Measurements from ENCODE around the gene KRT31.
"Not testable (repeated sequence)": the region's sequence is repeated elsewhere in the genome, so short reads cannot be mapped to it uniquely, and the experiment has no call there.

KRT31 gene

DNA sequence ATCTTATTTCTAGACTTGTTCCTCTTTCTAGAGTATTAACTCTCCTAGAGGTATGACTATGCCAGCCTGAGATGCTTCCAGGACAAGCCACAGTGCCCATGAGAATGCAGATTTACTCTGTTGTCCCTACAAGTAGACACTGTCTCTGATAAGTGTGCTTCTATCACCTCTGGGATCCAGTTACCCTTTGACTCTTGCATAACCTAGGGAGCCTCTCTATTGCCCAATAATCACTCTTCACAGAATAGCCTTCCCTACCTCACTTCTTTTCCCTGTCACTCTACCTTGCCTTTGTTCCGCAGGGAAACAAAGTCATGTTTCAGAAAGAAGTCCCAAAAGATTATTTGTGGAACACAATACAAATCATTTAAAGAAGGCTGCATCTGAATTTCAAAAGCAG lies 13.7 kb downstream of the KRT31 start:
- no peak for DNase-seq

DNA sequence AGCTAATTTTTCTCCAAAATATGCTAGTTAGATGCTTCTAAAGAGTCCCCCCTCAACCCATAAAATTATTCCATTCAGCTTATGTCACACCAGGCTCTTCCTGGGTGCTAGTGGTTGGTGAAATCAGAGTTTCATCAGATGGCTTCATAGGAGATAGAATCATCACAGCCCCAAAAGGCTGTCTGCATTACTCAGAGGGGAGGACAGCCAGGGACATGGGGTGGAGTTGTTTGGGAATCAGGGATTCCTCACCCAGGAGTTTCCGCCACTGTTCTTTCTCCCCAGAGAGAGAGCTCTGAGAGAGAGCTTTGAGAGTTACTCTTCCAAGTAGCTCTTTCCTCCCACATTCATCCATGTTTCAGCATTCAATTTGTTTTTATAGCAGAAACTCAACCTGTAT lies 15.0 kb downstream of the KRT31 start:
- no peak for DNase-seq

DNA sequence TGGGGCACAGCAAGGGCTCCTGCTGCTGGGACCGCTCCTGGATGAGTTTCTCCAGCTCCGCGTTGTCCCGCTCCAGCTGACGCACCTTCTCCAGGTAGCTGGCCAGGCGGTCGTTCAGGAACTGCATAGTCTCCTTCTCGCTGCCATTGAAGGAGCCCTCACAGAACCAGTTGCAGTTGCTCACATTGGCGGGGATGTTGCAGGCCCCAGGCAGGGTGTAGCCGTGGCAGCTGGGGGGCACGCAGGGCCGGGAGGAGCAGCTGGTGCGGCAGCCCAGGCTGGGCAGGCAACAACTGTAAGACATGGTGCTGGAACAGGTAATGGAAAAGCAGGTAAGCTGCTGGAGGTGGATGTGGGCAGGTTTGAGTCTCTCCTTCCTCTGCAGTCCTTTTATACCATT lies 15.5 kb downstream of the KRT31 start, which contains the start of gene KRT34:
KRT34 (minus strand) TSS at position 364 of the 400 bp plus-strand sequence; CDS start at position 304, 60 bp downstream.
- DNase-seq, result not testable (repeated sequence)

DNA sequence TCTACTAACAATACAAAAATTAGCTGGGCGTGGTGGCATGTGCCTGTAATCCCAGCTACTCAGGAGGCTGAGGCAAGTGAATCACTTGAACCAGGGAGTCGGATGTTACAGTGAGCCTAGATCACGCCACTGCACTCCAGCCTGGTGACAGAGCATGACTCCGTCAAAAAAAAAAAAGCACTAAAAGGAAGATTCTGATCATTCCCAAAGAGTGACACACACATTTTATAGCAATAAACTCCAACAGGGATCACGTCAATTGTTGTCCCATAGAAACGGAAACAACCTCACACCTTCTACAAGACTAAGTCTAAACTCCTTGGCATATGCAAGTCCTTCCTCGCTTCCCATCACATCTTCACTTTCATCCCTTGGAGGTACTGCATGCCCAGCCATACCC lies 17.3 kb downstream of the KRT31 start:
- DNase-seq, result not testable (repeated sequence)

DNA sequence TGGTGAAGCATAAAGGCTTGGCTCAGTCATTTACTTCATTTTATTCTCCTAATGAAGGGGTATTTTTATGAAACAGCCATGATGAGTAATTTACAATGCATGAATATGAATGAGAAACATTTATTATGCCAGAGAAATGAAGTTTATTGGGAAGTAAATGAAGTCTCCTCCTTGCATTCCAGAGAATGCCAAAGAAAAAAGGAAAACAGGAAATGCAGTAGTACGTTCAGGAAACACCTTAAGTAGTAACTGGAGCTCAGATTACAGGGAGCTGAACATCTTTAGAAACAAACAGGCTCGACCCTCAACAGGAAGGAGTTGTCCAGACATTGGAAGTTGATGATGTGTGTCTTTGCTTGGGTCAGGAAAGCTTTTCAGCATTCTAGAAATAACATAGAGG lies 19.9 kb downstream of the KRT31 start:
- no peak for DNase-seq

DNA sequence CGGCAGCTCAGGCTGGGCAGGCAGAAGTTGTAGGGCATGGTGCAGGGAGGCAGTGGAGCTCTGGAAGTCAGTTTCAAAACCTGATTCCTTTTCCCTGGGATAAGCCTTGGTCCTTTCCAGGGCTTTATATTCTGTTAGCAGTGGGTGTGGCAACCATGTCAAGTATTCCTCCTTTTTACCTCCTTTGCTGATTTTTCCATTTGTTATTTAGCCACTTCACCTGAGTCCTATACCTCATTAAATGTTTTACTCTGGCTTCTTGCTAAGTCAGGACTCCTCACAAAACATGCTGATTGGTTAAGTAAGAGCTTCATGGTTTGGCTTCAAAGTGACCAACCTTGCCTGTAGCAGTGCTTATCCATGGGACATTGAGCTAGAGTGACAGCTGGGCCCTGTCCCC lies 27.7 kb downstream of the KRT31 start, which contains the start of gene KRT33B:
KRT33B (minus strand) TSS at position 101 of the 400 bp plus-strand sequence; CDS start at position 38, 63 bp downstream.
- DNase-seq, result no peak

DNA sequence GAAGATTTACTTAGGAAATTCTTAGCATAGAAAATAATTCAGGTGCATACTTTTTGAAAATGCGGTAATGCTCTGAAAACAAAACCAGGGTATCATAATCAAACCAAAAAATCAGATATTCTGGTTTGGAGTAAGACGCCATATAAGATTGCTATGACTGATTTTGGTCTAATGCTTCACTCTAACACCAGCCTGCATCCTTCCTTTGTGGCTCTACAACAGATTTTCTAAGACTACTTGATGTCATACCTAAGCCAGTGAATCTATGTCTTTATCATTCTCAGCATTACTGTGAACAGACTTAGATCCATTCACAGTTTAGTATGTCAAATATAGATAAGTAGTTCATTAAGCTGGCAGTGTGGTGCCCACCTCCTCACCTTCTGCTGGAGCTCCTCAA lies 28.4 kb downstream of the KRT31 start:
- no peak for DNase-seq

DNA sequence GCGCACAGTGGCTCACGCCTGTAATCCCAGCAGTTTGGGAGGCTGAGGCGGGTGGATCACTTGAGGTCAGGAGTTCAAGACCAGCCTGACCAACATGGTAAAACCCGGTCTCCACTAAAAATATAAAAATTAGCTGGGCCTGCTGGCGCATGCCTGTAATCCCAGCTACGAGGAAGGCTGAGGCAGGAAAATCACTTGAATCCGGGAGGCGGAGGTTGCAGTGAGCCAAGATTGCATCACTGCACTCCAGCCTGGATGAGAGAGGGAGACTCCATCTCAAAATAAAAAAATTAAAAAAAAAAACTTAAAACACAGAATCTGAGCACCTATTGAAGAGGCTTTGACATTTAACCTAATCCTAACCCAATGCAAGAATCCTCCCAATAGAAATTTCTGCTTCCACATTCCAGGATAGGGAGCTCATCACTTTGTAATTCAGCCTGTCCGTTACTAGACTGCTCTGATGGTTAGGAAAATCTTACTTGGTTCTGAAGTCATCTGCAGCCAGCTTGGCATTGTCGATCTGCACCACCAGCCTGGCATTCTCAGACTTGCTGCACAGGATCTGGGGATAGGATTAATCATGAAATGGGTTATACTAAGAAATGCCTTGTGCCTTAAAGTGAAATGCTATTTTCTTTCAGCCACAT lies 29.9 kb downstream of the KRT31 start:
- DNase-seq, result no peak

DNA sequence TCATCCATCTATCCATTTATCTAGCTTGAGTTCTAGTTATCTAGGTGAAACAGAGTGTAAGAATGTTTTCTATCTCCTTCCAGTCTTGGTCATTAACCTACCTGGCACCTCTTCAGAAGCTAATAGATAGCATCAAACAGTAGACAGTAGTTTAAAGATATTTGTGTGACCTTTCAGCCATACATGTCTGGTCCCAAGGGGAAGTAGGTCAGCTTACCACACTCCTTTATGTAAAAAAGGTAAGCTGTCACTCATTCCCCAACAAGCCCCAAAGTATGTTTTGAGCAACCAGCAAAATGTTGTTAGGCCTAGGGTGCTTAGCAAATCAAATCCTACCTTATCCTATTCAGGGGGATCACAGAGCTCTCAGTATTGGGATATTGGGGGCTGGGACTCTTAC lies 31.3 kb downstream of the KRT31 start:
- no peak for DNase-seq

DNA sequence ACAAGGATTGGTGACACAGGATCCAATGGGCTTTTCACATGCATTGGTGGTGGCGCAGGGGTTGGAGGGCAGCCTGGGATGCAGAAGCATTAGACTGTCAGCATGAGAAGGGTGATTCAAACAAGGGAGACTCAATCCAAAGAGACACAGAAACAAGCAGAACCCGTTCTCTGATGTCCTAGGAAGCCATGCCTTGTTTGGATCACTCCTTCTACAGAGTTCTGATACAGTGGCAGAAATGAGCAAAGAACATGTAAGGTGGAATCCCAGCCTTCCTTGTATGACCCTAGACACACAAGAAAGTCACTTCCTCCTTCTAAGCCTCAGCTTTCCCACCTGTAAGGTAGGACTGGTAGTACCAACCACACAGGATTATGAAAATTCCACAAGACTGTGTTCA lies 33.5 kb downstream of the KRT31 start:
- DNase-seq, result no peak

DNA sequence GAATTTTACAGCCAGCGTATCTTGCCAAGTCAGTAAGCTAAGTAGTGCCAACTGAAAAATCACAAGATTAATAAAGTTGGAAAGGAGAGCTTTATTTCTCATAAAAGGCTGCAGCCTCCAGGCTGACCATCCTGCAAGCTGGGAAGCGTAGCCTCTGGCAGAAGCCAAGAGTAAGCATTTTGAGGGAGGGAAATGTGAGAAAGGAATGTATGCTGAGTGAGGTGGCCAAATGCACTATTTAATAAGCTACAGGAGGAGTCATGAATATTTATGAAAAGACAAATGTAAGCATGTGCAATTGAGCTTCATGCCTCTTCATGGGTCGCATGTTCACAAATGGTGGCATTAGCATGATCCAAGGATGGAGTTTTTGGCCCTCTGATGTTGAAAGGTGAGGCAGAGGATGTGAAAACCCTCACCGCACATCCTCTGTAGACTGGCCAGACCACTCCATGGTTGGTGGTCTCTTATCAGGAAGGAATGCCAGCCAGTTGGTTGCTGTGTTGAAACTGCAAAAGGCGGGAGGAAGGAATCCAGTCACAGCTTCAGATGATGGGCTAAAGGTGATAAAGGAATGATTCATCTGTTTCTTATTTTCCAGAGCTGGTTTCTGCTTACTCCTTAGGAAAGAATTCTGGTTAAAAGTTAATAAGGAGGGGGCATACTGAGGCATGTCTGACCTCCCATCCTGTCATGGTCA lies 37.0 kb downstream of the KRT31 start:
- no peak for DNase-seq

DNA sequence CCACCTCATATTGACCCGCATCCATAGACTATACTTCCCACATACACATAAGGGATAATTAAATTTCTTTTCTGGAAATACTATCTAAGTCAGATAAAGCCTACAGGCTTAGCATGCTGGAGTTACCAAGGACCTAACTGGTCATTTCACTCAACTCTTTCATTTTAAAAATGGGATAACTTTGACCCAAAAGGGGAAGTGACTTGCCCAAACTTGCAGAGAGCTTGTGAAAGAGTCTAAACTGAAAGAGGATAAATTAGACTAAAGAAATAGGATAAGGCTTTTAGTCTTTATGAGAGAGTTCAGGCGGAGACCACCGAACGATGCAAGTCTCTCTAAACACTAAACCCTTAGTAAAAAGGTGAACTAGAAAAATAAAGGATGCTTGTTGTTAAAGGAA lies 42.9 kb downstream of the KRT31 start:
- DNase-seq, result no peak

DNA sequence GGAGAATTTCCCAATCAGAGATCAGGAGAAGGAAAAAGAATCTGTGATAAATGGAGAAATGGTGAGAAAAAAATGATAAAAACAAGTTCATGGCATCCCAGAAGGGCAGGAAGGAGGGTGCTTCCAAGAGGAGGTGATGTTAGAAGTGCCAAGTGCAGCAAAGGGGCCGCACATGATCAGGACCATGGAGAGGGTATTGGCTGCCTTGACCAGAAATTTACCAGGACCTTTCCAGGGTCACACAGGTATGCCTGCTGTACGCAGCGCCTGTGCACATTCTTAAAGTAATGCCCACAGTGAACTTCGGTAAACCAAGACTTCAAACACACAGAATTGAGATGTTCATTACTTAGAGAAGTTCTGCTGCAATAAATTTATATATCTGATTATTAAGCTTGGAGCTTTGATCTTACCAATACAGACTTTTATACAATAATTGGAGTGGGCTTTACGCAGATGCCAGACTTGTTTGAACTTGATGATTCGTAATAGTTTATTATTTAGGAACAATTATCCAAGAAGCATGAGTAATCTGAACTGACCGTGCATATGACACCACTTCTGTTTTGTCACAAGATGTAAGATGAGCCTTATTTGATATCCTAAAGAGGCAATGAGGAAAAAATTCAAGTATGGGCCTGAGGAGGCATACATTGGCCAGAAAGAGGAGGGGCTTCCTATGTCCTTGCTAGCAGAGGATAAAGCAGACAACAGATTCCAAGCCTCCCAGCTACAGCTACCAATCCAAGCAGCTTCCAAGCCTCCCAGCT lies 44.6 kb downstream of the KRT31 start:
- no peak for DNase-seq

DNA sequence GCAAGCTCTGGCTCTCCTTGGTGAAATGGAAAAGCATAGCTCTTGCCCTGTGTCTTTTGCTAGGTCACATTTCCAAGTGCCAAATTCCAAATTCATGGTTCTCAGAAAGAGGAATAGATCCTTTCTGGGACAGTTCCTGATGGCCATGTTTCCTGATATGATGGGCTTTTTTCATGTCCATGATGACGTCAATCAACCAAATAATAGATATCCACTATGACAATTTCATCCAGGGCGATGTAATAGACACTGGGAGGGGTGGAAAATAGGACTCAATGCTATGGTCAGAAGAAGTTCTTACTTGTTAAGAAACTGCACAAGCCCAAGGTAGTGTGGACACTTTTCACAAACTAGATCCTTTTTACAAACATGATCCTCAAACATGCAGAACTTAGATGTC lies 46.2 kb downstream of the KRT31 start:
- no peak for DNase-seq

DNA sequence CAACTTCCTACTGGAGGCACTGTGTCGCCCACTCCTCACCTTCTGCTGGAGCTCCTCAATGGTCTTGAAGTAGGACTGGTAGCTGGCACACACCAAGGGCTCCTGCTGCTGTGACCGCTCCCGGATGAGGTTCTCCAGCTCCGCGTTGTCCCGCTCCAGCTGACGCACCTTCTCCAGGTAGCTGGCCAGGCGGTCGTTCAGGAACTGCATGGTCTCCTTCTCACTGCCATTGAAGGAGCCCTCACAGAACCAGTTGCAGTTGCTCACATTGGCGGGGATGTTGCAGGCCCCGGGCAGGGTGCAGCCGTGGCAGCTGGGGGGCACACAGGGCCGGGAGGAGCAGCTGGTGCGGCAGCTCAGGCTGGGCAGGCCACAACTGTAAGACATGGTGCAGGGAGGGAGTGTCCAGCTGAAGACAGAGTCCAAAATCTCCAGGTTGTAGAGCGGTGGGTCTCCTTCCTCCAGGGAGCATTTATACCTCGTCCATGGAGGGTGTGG lies 47.0 kb downstream of the KRT31 start, which contains the start of gene KRT33A:
KRT33A (minus strand) TSS at position 448 of the 498 bp plus-strand sequence; CDS start at position 387, 61 bp downstream.
- not testable (repeated sequence) for DNase-seq

DNA sequence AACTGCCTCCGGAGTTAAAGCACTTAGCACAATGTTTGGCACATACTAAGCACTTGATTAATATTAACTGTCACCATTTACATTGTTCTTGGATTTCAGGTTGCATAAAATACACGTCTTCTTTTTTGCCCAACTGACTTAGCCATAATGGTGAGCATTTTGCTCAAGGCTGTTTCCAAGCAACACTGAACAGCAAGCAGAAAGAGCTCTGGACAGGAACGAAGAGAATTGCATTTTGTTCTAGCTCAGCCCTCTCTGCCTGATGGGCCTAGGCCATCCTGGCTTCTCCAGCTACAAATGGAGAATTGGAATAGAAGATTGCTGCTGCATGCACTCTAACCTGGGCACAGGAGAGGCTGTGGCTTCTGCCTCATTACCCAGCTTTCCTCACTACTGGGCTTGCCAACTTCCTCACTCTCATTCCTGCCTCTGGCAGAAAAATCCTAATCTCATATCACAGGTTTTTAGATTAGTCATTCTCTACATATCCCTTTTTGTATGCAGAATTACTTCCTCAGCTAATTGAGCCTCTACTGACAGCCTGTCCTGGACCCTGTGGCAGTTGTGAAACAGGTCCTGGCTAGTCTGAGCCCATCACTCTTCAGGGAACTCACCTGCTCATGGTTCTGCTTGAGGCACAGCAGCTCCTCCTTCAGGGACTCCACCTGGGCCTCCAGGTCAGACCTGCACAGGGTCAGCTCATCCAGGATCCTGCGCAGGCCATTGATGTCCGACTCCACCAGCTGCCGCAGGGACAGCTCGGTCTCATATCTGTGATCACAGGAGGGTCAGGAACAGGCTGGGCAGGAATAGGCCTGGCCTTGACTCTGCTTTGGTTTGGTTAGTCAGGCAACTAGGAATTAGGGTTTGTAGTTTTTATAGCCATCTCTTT lies 49.3 kb downstream of the KRT31 start:
- DNase-seq, result no peak

DNA sequence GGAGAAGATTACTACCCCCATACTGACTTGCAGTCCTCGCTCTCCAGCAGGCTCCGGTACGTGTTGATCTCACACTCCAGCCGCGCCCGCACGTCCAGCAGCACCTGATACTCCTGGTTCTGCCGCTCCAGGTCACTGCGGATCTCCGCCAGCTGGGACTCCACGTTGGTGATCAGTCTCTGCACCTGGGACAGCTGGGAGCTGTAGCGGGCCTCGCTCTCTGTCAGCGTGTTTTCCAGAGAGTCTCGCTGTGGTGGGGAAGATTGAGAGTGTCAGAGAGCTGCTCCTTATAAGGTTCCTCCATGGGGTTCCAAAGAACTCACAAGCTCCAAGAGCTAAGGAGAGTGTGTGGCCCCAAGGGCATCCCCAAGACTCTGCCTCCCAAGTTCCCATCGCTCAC lies 51.0 kb downstream of the KRT31 start:
- DNase-seq, result not testable (repeated sequence)

DNA sequence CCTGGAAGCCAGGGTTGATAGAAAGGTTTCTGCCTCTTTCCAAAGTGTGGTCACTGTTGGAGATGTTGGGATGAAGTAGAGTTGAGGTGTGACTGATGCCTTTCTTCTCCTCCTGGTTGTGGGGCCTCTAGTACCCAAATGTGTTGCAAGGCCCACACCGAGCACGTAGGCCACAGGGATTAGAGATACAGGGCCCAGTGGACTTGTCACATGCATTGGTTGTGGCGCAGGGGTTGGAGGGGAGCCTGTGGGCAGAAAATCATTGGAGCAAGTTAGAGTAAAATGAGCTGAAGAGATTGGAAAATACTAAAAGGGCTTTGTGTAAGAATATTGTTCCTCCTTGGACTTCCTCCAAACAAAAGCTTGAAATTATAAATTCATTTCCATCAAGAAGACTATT lies 51.4 kb downstream of the KRT31 start:
- DNase-seq, result no peak
